IMR-90 (cell line): ENCODE measurements around the gene PCBD1. TPM values are rescaled to one million over a fixed set of nuclear protein-coding genes. Genes with fewer than 3 reads are reported as not detected.

ENCODE experiments used
- ATAC-seq: fragments of 200-7000 bp; cut with Tn5 transposase; 2 replicates; pipeline ENCODE4 v1.9.1; 2020; ENCODE audit warnings: low read depth, mild to moderate bottlenecking, moderate library complexity
- BruUV-seq: library from RNA; stranded (reverse); fragments of 400-500 nt; replicated peaks from 2 replicates; lab custom pipeline; 2021; lab: Mats Ljungman, UMichigan
- CTCF ChIA-PET: fragments of 300-600 bp; formaldehyde crosslinking; extraction: SDS; loops from one replicate; lab custom pipeline; 2021; ENCODE audit warnings: antibody characterized with exemption; lab: Yijun Ruan, JAX
- POLR2A ChIA-PET: fragments of 300-600 bp; sonication (Branson Sonifier 250); formaldehyde crosslinking; loops from one replicate; lab custom pipeline; 2022; ENCODE audit warnings: antibody characterized with exemption; ENCODE audit not compliant: unreplicated experiment; lab: Charles Lee
- DNase-seq: peaks from one replicate; pipeline ENCODE4 v3.0.0; 2013
- H2AFZ ChIP-seq: replicated peaks from 2 replicates; pipeline ENCODE3; 2013; ENCODE audit warnings: low read length, mild to moderate bottlenecking; ENCODE audit not compliant: poor library complexity
- H2AK5ac ChIP-seq: 2 replicates; pipeline ENCODE4 v1.6.1; 2013; ENCODE audit warnings: low read depth, low read length, inconsistent platforms
- H2AK9ac ChIP-seq: replicated peaks from 2 replicates; pipeline ENCODE3; 2013; ENCODE audit warnings: mild to moderate bottlenecking, low read depth, low read length, moderate library complexity; ENCODE audit not compliant: poor library complexity
- H2BK120ac ChIP-seq: 2 replicates; pipeline ENCODE4 v1.6.1; 2013; ENCODE audit warnings: low read depth, low read length, inconsistent platforms
- H2BK15ac ChIP-seq: 3 replicates; pipeline ENCODE4 v1.6.1; 2013; ENCODE audit warnings: low read depth, low read length, inconsistent platforms
- H2BK20ac ChIP-seq: 2 replicates; pipeline ENCODE4 v1.6.1; 2013; ENCODE audit warnings: low read depth, mild to moderate bottlenecking, inconsistent platforms, low read length, moderate library complexity
- H2BK5ac ChIP-seq: 2 replicates; pipeline ENCODE4 v1.6.1; 2013; ENCODE audit warnings: mild to moderate bottlenecking, low read depth, low read length, inconsistent platforms; ENCODE audit not compliant: poor library complexity, severe bottlenecking
- H3K14ac ChIP-seq: replicated peaks from 2 replicates; pipeline ENCODE4 v1.6.1; 2013; ENCODE audit warnings: low read depth, low read length, inconsistent platforms
- H3K18ac ChIP-seq: 2 replicates; pipeline ENCODE4 v1.6.1; 2013; ENCODE audit warnings: low read depth, low read length, control low read depth
- H3K23ac ChIP-seq: 2 replicates; pipeline ENCODE4 v1.6.1; 2013; ENCODE audit warnings: low read depth, low read length, inconsistent platforms
- H3K27ac ChIP-seq: 2 replicates; pipeline ENCODE4 v1.5.1; 2013; ENCODE audit warnings: mild to moderate bottlenecking, control low read depth, low read length; ENCODE audit not compliant: insufficient read depth
- H3K27me3 ChIP-seq: 2 replicates; pipeline ENCODE4 v1.6.1; 2013; ENCODE audit warnings: low read length; ENCODE audit not compliant: control insufficient read depth, insufficient read depth
- H3K36me3 ChIP-seq: 2 replicates; pipeline ENCODE4 v1.6.1; 2013; ENCODE audit warnings: low read length, mixed read lengths; ENCODE audit not compliant: control insufficient read depth, insufficient read depth
- H3K4ac ChIP-seq: 2 replicates; pipeline ENCODE4 v1.6.1; 2013; ENCODE audit warnings: low read depth, low read length, inconsistent platforms
- H3K4me1 ChIP-seq: 2 replicates; pipeline ENCODE4 v1.6.1; 2013; ENCODE audit warnings: low read length, mixed read lengths; ENCODE audit not compliant: control insufficient read depth, insufficient read depth
- H3K4me2 ChIP-seq: 2 replicates; pipeline ENCODE4 v1.6.1; 2013; ENCODE audit warnings: low read depth, mild to moderate bottlenecking, control low read depth, low read length, moderate library complexity
- H3K4me3 ChIP-seq: 2 replicates; pipeline ENCODE4 v1.5.1; 2013; ENCODE audit warnings: low read depth, mild to moderate bottlenecking, control low read depth, low read length, moderate library complexity; ENCODE audit not compliant: insufficient read depth
- H3K56ac ChIP-seq: 2 replicates; pipeline ENCODE4 v1.6.1; 2013; ENCODE audit warnings: low read length, inconsistent platforms; ENCODE audit not compliant: insufficient read depth; ENCODE audit errors: extremely low read depth
- H3K79me1 ChIP-seq, 2 experiments: 2 replicates each; pipeline ENCODE4 v1.6.1; 2013; ENCODE audit warnings: low read length in 2 of 2, inconsistent platforms in 1 of 2, low read depth in 1 of 2
- H3K9ac ChIP-seq: 2 replicates; pipeline ENCODE4 v1.6.1; 2013; ENCODE audit warnings: low read depth, low read length, control low read depth
- H3K9me1 ChIP-seq: 2 replicates; pipeline ENCODE4 v1.6.1; 2013; ENCODE audit warnings: low read length, inconsistent platforms; ENCODE audit not compliant: insufficient read depth
- H3K9me3 ChIP-seq: 2 replicates; pipeline ENCODE4 v1.6.1; 2013; ENCODE audit warnings: low read length; ENCODE audit not compliant: control insufficient read depth, insufficient read depth
- H4K20me1 ChIP-seq: 2 replicates; pipeline ENCODE4 v1.6.1; 2013; ENCODE audit warnings: low read length, inconsistent platforms; ENCODE audit not compliant: insufficient read depth
- H4K5ac ChIP-seq: 2 replicates; pipeline ENCODE4 v1.6.1; 2013; ENCODE audit warnings: mild to moderate bottlenecking, low read depth, low read length, control low read depth
- H4K8ac ChIP-seq, 2 experiments: 2 replicates each; pipeline ENCODE4 v1.6.1; 2013; ENCODE audit warnings: low read depth in 2 of 2, low read length in 2 of 2, control low read depth in 1 of 2, inconsistent platforms in 1 of 2
- H4K91ac ChIP-seq: 2 replicates; pipeline ENCODE4 v1.6.1; 2013; ENCODE audit warnings: low read depth, low read length, inconsistent platforms; ENCODE audit not compliant: insufficient read depth
- BHLHE40 ChIP-seq: fragments of 150-350 bp; IDR thresholded peaks from 2 replicates; pipeline ENCODE4 v1.6.1; 2016; ENCODE audit warnings: mild to moderate bottlenecking, low read depth, low read length
- CEBPB ChIP-seq: IDR thresholded peaks from 2 replicates; pipeline ENCODE4 v1.6.1; 2012; ENCODE audit warnings: low read depth, low read length, improper control_type of control experiment
- CHD1 ChIP-seq: IDR thresholded peaks from 2 replicates; pipeline ENCODE4 v1.6.1; 2012; ENCODE audit warnings: low read depth, low read length, improper control_type of control experiment
- ELK1 ChIP-seq: fragments of 150-350 bp; IDR thresholded peaks from 2 replicates; pipeline ENCODE4 v1.6.1; 2016; ENCODE audit warnings: low read depth, mild to moderate bottlenecking, low read length, moderate library complexity, borderline replicate concordance
- FOS ChIP-seq: fragments of 150-350 bp; IDR thresholded peaks from 2 replicates; pipeline ENCODE4 v1.6.1; 2016; ENCODE audit warnings: low read depth, low read length
- MAFK ChIP-seq: IDR thresholded peaks from 2 replicates; pipeline ENCODE4 v1.6.1; 2012; ENCODE audit warnings: low read depth, low read length, improper control_type of control experiment
- MAZ ChIP-seq: IDR thresholded peaks from 2 replicates; pipeline ENCODE4 v1.6.1; 2012; ENCODE audit warnings: low read depth, mild to moderate bottlenecking, low read length, improper control_type of control experiment, moderate library complexity, borderline replicate concordance
- MXI1 ChIP-seq: IDR thresholded peaks from 2 replicates; pipeline ENCODE4 v1.6.1; 2012; ENCODE audit warnings: low read depth, mild to moderate bottlenecking, low read length, moderate library complexity, borderline replicate concordance
- NFE2L2 ChIP-seq: fragments of 150-350 bp; IDR thresholded peaks from 2 replicates; pipeline ENCODE4 v1.6.1; 2016; ENCODE audit warnings: low read depth, mild to moderate bottlenecking, low read length
- POLR2A ChIP-seq: IDR thresholded peaks from 2 replicates; pipeline ENCODE4 v1.6.1; 2012; ENCODE audit warnings: mild to moderate bottlenecking, low read depth, low read length
- RCOR1 ChIP-seq: IDR thresholded peaks from 2 replicates; pipeline ENCODE4 v1.6.1; 2012; ENCODE audit warnings: mild to moderate bottlenecking, low read length, improper control_type of control experiment; ENCODE audit not compliant: insufficient replicate concordance
- RFX5 ChIP-seq: IDR thresholded peaks from 2 replicates; pipeline ENCODE4 v1.8.0; 2012; ENCODE audit warnings: low read depth, mild to moderate bottlenecking, low read length, moderate library complexity
- SMC3 ChIP-seq: fragments of 150-350 bp; IDR thresholded peaks from 2 replicates; pipeline ENCODE4 v1.6.1; 2016; ENCODE audit warnings: low read depth, mild to moderate bottlenecking, antibody characterized with exemption, low read length, moderate library complexity
- WGBS, 2 experiments: methylation state at CpG; one replicate each; pipeline versions ENCODE4 v1.1.5 to v1.1.7; 2013; ENCODE audit warnings: missing lambda C conversion rate in 2 of 2; ENCODE audit not compliant: insufficient read length in 1 of 2; ENCODE audit errors: extremely low coverage in 2 of 2; 5-methylcytosine and 5-hydroxymethylcytosine counted together
- dilution Hi-C: fragments of 300-500 bp; cut with HindIII; formaldehyde crosslinking; loops from one replicate; pipeline ENCODE4 v1.14.3; 2018; ENCODE audit warnings: low sequenced_read_pairs; ENCODE audit not compliant: unreplicated experiment
- in situ Hi-C: fragments of 300-500 bp; cut with MboI; formaldehyde crosslinking; loops from 3 replicates; pipeline ENCODE4 v1.14.3; 2019; ENCODE audit warnings: low sequenced_read_pairs, inconsistent platforms, mixed read lengths
- intact Hi-C: fragments of 100-400 bp; cut with micrococcal nuclease; formaldehyde crosslinking; loops from 2 replicates; pipeline ENCODE4 v1.10.0; 2022
- polyA plus RNA-seq, 3 experiments: library from polyadenylated mRNA; depleted of rRNA; stranded (reverse); fragments of >200 nt; gene quantifications; 2 replicates each; pipeline ENCODE4 v1.2.3, GENCODE V29; 2012; ENCODE audit warnings: low replicate concordance in 1 of 3
- total RNA-seq: library from RNA; depleted of rRNA; stranded (reverse); fragments of >200 nt; gene quantifications from 2 replicates; pipeline ENCODE4 v1.2.3, GENCODE V29; 2012

PCBD1 gene
- total and polyA plus RNA-seq, 2 of the 4 experiments (the other 2 are of a cell fraction), result 15.8 to 31.6 TPM

- intact Hi-C loops, result no loop called here
- Histone ChIP-seq H2BK20ac (no peak overlapping the region), H3K4me1 (peaks cover 2% of the 10 kb centered on the region; the same call in 1 of the 2 replicates), H3K18ac (no peak overlapping the region), H3K27me3 (peaks cover 5% of the 10 kb centered on the region; the same call in 1 of the 2 replicates), H3K9me3 (0 out of 2 replicates have a peak, but pooled peaks cover 2% of the 10 kb centered on the region), H3K4me3 (no peak overlapping the region), H4K8ac (no peak overlapping the region), H3K4ac (no peak overlapping the region), H2AFZ (no peak overlapping the region), H3K4me2 (no peak overlapping the region), H3K14ac (no peak overlapping the region), H4K5ac (no peak overlapping the region), H3K36me3 (peaks cover 5% of the 10 kb centered on the region), H3K27ac (no peak overlapping the region), H4K91ac (no peak overlapping the region), H2BK120ac (no peak overlapping the region), H2BK15ac (no peak overlapping the region), H3K56ac (no peak overlapping the region), H3K79me1 (no peaks in the 10 kb centered on the region), H2BK5ac (no peak overlapping the region), H3K23ac (no peak overlapping the region), H2AK5ac (no peak overlapping the region), H3K9me1 (no peaks in the 10 kb centered on the region; the same call in 1 of the 2 replicates), H3K9ac (no peak overlapping the region), H2AK9ac (no peak overlapping the region), H4K20me1 (no peaks in the 10 kb centered on the region)
- WGBS, 2 experiments, result no CpG with 5 or more reads among the region's 3 CpGs
- no peak for TF ChIP-seq MXI1
- no peak for TF ChIP-seq RFX5
- TF ChIP-seq CHD1, result no peak
- TF ChIP-seq MAFK, result no peak
- no peak for TF ChIP-seq SMC3
- no peak for TF ChIP-seq ELK1
- no peak for TF ChIP-seq RCOR1
- TF ChIP-seq POLR2A, result no peak
- TF ChIP-seq CEBPB, result no peak
- TF ChIP-seq MAZ, result no peak
- TF ChIP-seq NFE2L2, result no peak
- TF ChIP-seq BHLHE40, result no peak
- no peak for TF ChIP-seq FOS
- BruUV-seq, result no TSS peak
- dilution Hi-C loops, result no loop called here
- in situ Hi-C loops, result no loop called here
- no peak for ATAC-seq
- POLR2A ChIA-PET, result no interaction called here
- CTCF ChIA-PET, result interaction anchor here (2.8 kb wide), 1 partner anchor 14 kb away, joined by 7 read pairs; no protein-coding TSS in a partner anchor
- no peak for DNase-seq
These were observed 926 bp upstream of the PCBD1 start for GRCh38 chr10:70889291-70889690.
